OCI-LY7 (cell line): ENCODE data around the gene BST1. TPM values are rescaled to one million over a fixed set of nuclear protein-coding genes. Genes with fewer than 3 reads are reported as not detected.
A peak's percentile ranks its signal among the peaks of the same experiment; 100 is the strongest.

Source experiments
- BruUV-seq: library from RNA; stranded (reverse); fragments of 400-500 nt; replicated peaks from 2 replicates; lab custom pipeline; 2021; lab: Mats Ljungman, UMichigan
- CTCF ChIA-PET: fragments of 300-600 bp; sonication (Branson Sonifier 250); formaldehyde crosslinking; loops from one replicate; lab custom pipeline; 2022; ENCODE audit warnings: antibody characterized with exemption; ENCODE audit not compliant: unreplicated experiment; lab: Charles Lee
- POLR2A ChIA-PET: fragments of 300-600 bp; sonication (Branson Sonifier 250); formaldehyde crosslinking; loops from one replicate; lab custom pipeline; 2022; ENCODE audit warnings: antibody characterized with exemption; lab: Charles Lee
- DNase-seq: peaks from one replicate; pipeline ENCODE4 v3.0.0-alpha.2; 2015; ENCODE audit warnings: low spot score
- H2AFZ ChIP-seq: fragments of 200-600 bp; sonication (generic), shearing (Covaris generic); 2 replicates; pipeline ENCODE4 v1.6.1; 2014; ENCODE audit warnings: mild to moderate bottlenecking, antibody characterized with exemption, low read length, moderate library complexity
- H3K27ac ChIP-seq: fragments of 200-600 bp; sonication (generic); 2 replicates; pipeline ENCODE4 v1.5.1; 2014; ENCODE audit warnings: mixed run types, low read depth, mild to moderate bottlenecking, moderate library complexity, low read length, inconsistent platforms; ENCODE audit not compliant: poor library complexity, severe bottlenecking
- H3K36me3 ChIP-seq: fragments of 200-600 bp; sonication (generic); 2 replicates; pipeline ENCODE4 v1.6.1; 2014; ENCODE audit warnings: mild to moderate bottlenecking, antibody characterized with exemption, low read length, moderate library complexity, mixed read lengths; ENCODE audit not compliant: insufficient read depth
- H3K4me1 ChIP-seq: fragments of 200-600 bp; sonication (generic); 2 replicates; pipeline ENCODE4 v1.5.1; 2014; ENCODE audit warnings: mild to moderate bottlenecking, low read length; ENCODE audit not compliant: insufficient read depth, poor library complexity, severe bottlenecking
- H3K4me2 ChIP-seq: fragments of 200-600 bp; sonication (generic); 2 replicates; pipeline ENCODE4 v1.6.1; 2014; ENCODE audit warnings: mild to moderate bottlenecking, low read length
- H3K4me3 ChIP-seq: fragments of 200-600 bp; sonication (generic); 2 replicates; pipeline ENCODE4 v1.5.1; 2014; ENCODE audit warnings: mild to moderate bottlenecking, low read depth, low read length; ENCODE audit not compliant: poor library complexity, severe bottlenecking
- H3K79me2 ChIP-seq: fragments of 200-600 bp; sonication (generic); 2 replicates; pipeline ENCODE4 v1.6.1; 2016; ENCODE audit warnings: low read depth, mild to moderate bottlenecking, low read length, moderate library complexity, mixed read lengths; ENCODE audit not compliant: insufficient read depth
- H3K9me2 ChIP-seq: fragments of 200-600 bp; sonication (generic); 2 replicates; pipeline ENCODE4 v1.6.1; 2016; ENCODE audit warnings: mild to moderate bottlenecking, low read length, mixed read lengths; ENCODE audit not compliant: insufficient read depth
- H3K9me3 ChIP-seq: fragments of 200-600 bp; sonication (generic); 2 replicates; pipeline ENCODE4 v1.6.1; 2014; ENCODE audit warnings: mild to moderate bottlenecking, mixed run types, low read length, mixed read lengths
- H4K20me1 ChIP-seq: fragments of 200-600 bp; sonication (generic); 2 replicates; pipeline ENCODE4 v1.6.1; 2014; ENCODE audit warnings: mild to moderate bottlenecking, antibody characterized with exemption, low read length, moderate library complexity, mixed read lengths; ENCODE audit not compliant: insufficient read depth
- EZH2phosphoT487 ChIP-seq: fragments of 200-600 bp; sonication (generic); IDR thresholded peaks from 2 replicates; pipeline ENCODE4 v1.6.1; 2018; ENCODE audit warnings: low read depth, borderline replicate concordance, mild to moderate bottlenecking, mixed run types, antibody characterized with exemption, low read length, moderate library complexity, mixed read lengths
- intact Hi-C: fragments of 100-400 bp; cut with micrococcal nuclease; formaldehyde crosslinking; loops from one replicate; pipeline ENCODE4 v1.10.0; 2022; ENCODE audit not compliant: unreplicated experiment
- total RNA-seq, 2 experiments: library from RNA; depleted of rRNA in 1 of 2; stranded (reverse); fragments of >200 nt in 1 of 2; shearing (Covaris generic) in 1 of 2; gene quantifications; 2 replicates each; pipeline ENCODE4 v1.2.3, GENCODE V29; 2014 to 2022
- TF ChIP-seq, protein P1 (sequence below): fragments of 200-600 bp; sonication (generic); conservative IDR thresholded peaks from 2 replicates; pipeline ENCODE4 v1.5.1; 2014; ENCODE audit warnings: mild to moderate bottlenecking, antibody characterized with exemption, low read length, moderate library complexity, mixed read lengths

BST1 gene
- total RNA-seq, 2 experiments from 2014 or later: 0.21 to 0.50 TPM

GRCh38 chr4:15677507-15677988, 25.3 kb upstream of the BST1 start:
- Histone ChIP-seq H3K4me1 (peaks cover 69% of the 10 kb centered on the region), H3K4me3 (peak overlapping the region; percentile 90), H3K79me2 (peaks cover 95% of the 10 kb centered on the region), H3K4me2 (peak overlapping the region; percentile 78), H3K27ac (peak overlapping the region; percentile 82), H3K36me3 (peaks cover 28% of the 10 kb centered on the region), H2AFZ (no peak overlapping the region), H3K9me3 (peaks cover 6% of the 10 kb centered on the region; the same call in 1 of the 2 replicates), H3K9me2 (no peaks in the 10 kb centered on the region), H4K20me1 (no peaks in the 10 kb centered on the region; the same call in 1 of the 2 replicates)
- no TSS peak for BruUV-seq
- POLR2A ChIA-PET: interaction anchor here (2.7 to 8.4 kb wide), 2 partner anchors 12 to 22 kb away, joined by 8 to 67 read pairs; partner anchors contain the start of gene FBXL5
- TF ChIP-seq, protein P1, sequence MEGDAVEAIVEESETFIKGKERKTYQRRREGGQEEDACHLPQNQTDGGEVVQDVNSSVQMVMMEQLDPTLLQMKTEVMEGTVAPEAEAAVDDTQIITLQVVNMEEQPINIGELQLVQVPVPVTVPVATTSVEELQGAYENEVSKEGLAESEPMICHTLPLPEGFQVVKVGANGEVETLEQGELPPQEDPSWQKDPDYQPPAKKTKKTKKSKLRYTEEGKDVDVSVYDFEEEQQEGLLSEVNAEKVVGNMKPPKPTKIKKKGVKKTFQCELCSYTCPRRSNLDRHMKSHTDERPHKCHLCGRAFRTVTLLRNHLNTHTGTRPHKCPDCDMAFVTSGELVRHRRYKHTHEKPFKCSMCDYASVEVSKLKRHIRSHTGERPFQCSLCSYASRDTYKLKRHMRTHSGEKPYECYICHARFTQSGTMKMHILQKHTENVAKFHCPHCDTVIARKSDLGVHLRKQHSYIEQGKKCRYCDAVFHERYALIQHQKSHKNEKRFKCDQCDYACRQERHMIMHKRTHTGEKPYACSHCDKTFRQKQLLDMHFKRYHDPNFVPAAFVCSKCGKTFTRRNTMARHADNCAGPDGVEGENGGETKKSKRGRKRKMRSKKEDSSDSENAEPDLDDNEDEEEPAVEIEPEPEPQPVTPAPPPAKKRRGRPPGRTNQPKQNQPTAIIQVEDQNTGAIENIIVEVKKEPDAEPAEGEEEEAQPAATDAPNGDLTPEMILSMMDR: no peak
- TF ChIP-seq EZH2phosphoT487: no peak
- intact Hi-C loops: no loop called here
- CTCF ChIA-PET: no interaction called here
- no peak for DNase-seq

- no peak for TF ChIP-seq EZH2phosphoT487
- TF ChIP-seq, protein P1: no peak
- BruUV-seq: no TSS peak
- ChIA-PET CTCF (no interaction called here), POLR2A (interaction anchor here (0.5 to 4.3 kb wide), 7 partner anchors 9 to 171 kb away, joined by 3 to 36 read pairs (median 4); partner anchors contain the start of gene FBXL5)
- H3K9me3 ChIP-seq: peaks cover 3% of the 10 kb centered on the region; the same call in 1 of the 2 replicates
- peak overlapping the region; percentile 62; the same call in 1 of the 2 replicates for H2AFZ ChIP-seq
- H3K36me3 ChIP-seq: peaks cover 36% of the 10 kb centered on the region
- intact Hi-C loops: loop anchor here (1.0 to 5.0 kb wide), 3 partner anchors 26 to 269 kb away; partner anchors contain the start of genes CD38 and FBXL5
- H3K9me2 ChIP-seq: no peaks in the 10 kb centered on the region
- peak overlapping the region; percentile 90 for H3K4me3 ChIP-seq
- H3K4me2 ChIP-seq: peak overlapping the region; percentile 78
- peaks cover 59% of the 10 kb centered on the region for H3K4me1 ChIP-seq
- DNase-seq: no peak
- H4K20me1 ChIP-seq: no peaks in the 10 kb centered on the region
- H3K27ac ChIP-seq: peak overlapping the region; percentile 90
- peaks cover 81% of the 10 kb centered on the region for H3K79me2 ChIP-seq
Observed at GRCh38 chr4:15681067-15681371, 21.8 kb upstream of the BST1 start.
